Gastrocnemius medialis (tissue), 4 donors: ENCODE results near the gene ORM1.

Source experiments
- CTCF ChIP-seq, 5 experiments: fragments of 450-650 bp in 3 of 5; fragments of 200-600 bp in 2 of 5; sonication (generic) in 2 of 5; IDR thresholded peaks in 4 of 5; conservative IDR thresholded peaks in 1 of 5; 1 replicate in 4 of 5; 2 replicates in 1 of 5; pipeline ENCODE4 v1.5.1; 2016 to 2019; ENCODE audit warnings: antibody characterized with exemption in 5 of 5, mild to moderate bottlenecking in 3 of 5, moderate library complexity in 3 of 5
- POLR2A ChIP-seq, 2 donors: fragments of 450-650 bp; IDR thresholded peaks; one replicate each; pipeline ENCODE4 v1.6.1; 2017; ENCODE audit warnings: antibody characterized with exemption in 2 of 2, mild to moderate bottlenecking in 2 of 2, moderate library complexity in 2 of 2

- TF ChIP-seq POLR2A (IDR thresholded peaks at IDR 0.05), result no peak
- no peak for TF ChIP-seq CTCF (IDR thresholded peaks at IDR 0.05 in 4 of 5, conservative IDR thresholded peaks at IDR 0.05 in 1 of 5)
Observed at GRCh38 chr9:114342755-114343440, 20.0 kb downstream of the ORM1 start.
